Stomach (tissue), 9 donors: ENCODE results near the gene SLC6A3. TPM values are rescaled to one million over a fixed set of nuclear protein-coding genes. Genes with fewer than 3 reads are reported as not detected.
"Not testable (repeated sequence)": the region's sequence is repeated elsewhere in the genome, so short reads cannot be mapped to it uniquely, and the experiment has no call there.

Experiments used
- DNase-seq, 2 donors: peaks; one replicate each; pipeline versions ENCODE4 v3.0.0 to v3.0.0-alpha.2; 2013 to 2019
- H3K27ac ChIP-seq, 5 donors: fragments of 200-600 bp in 4 of 5; sonication (generic) in 4 of 5; one replicate each; pipeline ENCODE4 v1.5.1; 2013 to 2019; ENCODE audit warnings: mild to moderate bottlenecking in 1 of 5, moderate library complexity in 1 of 5
- H3K27me3 ChIP-seq, 3 donors: fragments of 200-600 bp; sonication (generic); one replicate each; pipeline ENCODE4 v1.5.1; 2017 to 2019; ENCODE audit warnings: mixed run types in 1 of 3
- H3K36me3 ChIP-seq, 4 donors: fragments of 200-600 bp; sonication (generic); 1 replicate in 3 of 4; 2 replicates in 1 of 4; pipeline ENCODE4 v1.5.1; 2016 to 2019
- H3K4me1 ChIP-seq, 4 donors: fragments of 200-600 bp; sonication (generic); one replicate each; pipeline ENCODE4 v1.5.1; 2016 to 2019
- H3K4me3 ChIP-seq, 4 donors: fragments of 200-600 bp; sonication (generic) in 3 of 4; one replicate each; pipeline ENCODE4 v1.5.1; 2016 to 2019; ENCODE audit warnings: mild to moderate bottlenecking in 1 of 4
- H3K9me3 ChIP-seq, 4 donors: fragments of 200-600 bp; sonication (generic); one replicate each; pipeline ENCODE4 v1.5.1; 2016 to 2019
- EP300 ChIP-seq: sonication (generic); formaldehyde crosslinking; IDR thresholded peaks from one replicate; pipeline ENCODE4 v1.6.1; 2017; ENCODE audit warnings: antibody characterized with exemption
- POLR2A ChIP-seq, 4 donors: fragments of 450-650 bp; IDR thresholded peaks; one replicate each; pipeline ENCODE4 v1.6.1; 2016; ENCODE audit warnings: antibody characterized with exemption in 4 of 4, control low read depth in 2 of 4, mild to moderate bottlenecking in 1 of 4, moderate library complexity in 1 of 4
- POLR2AphosphoS5 ChIP-seq, 3 donors: sonication (generic); formaldehyde crosslinking; IDR thresholded peaks; one replicate each; pipeline ENCODE4 v1.6.1; 2016; ENCODE audit warnings: antibody characterized with exemption in 3 of 3
- WGBS, 5 donors: extraction: QIAGEN DNeasy Blood & Tissue Kit in 3 of 5; methylation state at CpG; one replicate each; pipeline versions ENCODE4 v1.1.5 to v1.1.7; 2013 to 2018; 5-methylcytosine and 5-hydroxymethylcytosine counted together
- intact Hi-C: fragments of 100-400 bp; cut with DNase I; formaldehyde crosslinking; loops from one replicate; pipeline ENCODE4 v1.15.1; 2023; ENCODE audit warnings: low total_unique reads
- polyA plus RNA-seq, 3 donors: library from polyadenylated mRNA; stranded (reverse); fragments of 200-250 nt; gene quantifications; one replicate each; pipeline ENCODE4 v1.2.3, GENCODE V29; 2013
- total RNA-seq, 5 donors: library from RNA; depleted of rRNA; stranded (reverse); fragments of >200 nt; gene quantifications; one replicate each; pipeline versions ENCODE4 v1.1.0 to v1.2.3, GENCODE V29; 2014 to 2016
- TF ChIP-seq, protein P1 (sequence below), 7 experiments: fragments of 450-650 bp in 4 of 7; fragments of 200-600 bp in 3 of 7; sonication (generic) in 3 of 7; IDR thresholded peaks; one replicate each; pipeline ENCODE4 v1.5.1; 2016 to 2019; ENCODE audit warnings: antibody characterized with exemption in 7 of 7, control low read depth in 2 of 7, mild to moderate bottlenecking in 1 of 7
- donor health status: healthy with polysubstance abuse.
- donor health status: Bipolar disorder and iron deficiency.
- donor health status: healthy.

Gene SLC6A3
- total and polyA plus RNA-seq, 8 donors, result 0.05 TPM; not detected in 7

DNA sequence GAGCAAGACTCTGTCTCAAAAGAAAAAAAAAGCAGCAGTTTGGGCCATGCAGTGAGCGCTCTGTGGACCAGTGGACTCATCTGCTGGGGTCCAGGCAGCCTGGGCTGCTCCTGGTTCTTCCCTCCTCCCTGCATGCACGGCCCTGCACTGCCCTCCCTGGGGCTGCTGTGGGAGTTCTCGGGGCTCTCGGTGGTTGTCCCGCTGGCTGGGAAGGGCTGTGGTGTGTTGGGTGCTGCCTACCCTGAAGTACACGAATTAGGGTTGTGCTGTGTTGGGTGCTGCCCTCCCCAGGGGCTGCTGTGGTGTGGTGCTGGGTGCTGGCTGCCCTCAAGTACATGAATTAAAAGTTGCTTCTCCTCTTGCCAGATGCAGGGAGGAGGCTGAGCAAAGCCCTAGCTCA lies 82.1 kb downstream of the SLC6A3 start:
- intact Hi-C loops, result no loop called here
- H3K9me3 ChIP-seq, result no peaks in the 10 kb centered on the region
- H3K36me3 ChIP-seq, result no peaks in the 10 kb centered on the region
- TF ChIP-seq, protein P1, sequence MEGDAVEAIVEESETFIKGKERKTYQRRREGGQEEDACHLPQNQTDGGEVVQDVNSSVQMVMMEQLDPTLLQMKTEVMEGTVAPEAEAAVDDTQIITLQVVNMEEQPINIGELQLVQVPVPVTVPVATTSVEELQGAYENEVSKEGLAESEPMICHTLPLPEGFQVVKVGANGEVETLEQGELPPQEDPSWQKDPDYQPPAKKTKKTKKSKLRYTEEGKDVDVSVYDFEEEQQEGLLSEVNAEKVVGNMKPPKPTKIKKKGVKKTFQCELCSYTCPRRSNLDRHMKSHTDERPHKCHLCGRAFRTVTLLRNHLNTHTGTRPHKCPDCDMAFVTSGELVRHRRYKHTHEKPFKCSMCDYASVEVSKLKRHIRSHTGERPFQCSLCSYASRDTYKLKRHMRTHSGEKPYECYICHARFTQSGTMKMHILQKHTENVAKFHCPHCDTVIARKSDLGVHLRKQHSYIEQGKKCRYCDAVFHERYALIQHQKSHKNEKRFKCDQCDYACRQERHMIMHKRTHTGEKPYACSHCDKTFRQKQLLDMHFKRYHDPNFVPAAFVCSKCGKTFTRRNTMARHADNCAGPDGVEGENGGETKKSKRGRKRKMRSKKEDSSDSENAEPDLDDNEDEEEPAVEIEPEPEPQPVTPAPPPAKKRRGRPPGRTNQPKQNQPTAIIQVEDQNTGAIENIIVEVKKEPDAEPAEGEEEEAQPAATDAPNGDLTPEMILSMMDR (IDR thresholded peaks at IDR 0.05), result no peak
- TF ChIP-seq POLR2A (IDR thresholded peaks at IDR 0.05) (no peak), POLR2AphosphoS5 (IDR thresholded peaks at IDR 0.05) (no peak), EP300 (no peak)
- WGBS, 5 donors, result 32 to 41% (median 33%) methylated on average over 6 of the region's 6 CpGs
- H3K4me3 ChIP-seq, result no peak overlapping the region
- H3K27ac ChIP-seq, result no peak overlapping the region
- no peak for DNase-seq
- no peaks in the 10 kb centered on the region for H3K4me1 ChIP-seq
- H3K27me3 ChIP-seq, result peaks cover 6 to 85% (median 30%) of the 10 kb centered on the region in 3 donors

DNA sequence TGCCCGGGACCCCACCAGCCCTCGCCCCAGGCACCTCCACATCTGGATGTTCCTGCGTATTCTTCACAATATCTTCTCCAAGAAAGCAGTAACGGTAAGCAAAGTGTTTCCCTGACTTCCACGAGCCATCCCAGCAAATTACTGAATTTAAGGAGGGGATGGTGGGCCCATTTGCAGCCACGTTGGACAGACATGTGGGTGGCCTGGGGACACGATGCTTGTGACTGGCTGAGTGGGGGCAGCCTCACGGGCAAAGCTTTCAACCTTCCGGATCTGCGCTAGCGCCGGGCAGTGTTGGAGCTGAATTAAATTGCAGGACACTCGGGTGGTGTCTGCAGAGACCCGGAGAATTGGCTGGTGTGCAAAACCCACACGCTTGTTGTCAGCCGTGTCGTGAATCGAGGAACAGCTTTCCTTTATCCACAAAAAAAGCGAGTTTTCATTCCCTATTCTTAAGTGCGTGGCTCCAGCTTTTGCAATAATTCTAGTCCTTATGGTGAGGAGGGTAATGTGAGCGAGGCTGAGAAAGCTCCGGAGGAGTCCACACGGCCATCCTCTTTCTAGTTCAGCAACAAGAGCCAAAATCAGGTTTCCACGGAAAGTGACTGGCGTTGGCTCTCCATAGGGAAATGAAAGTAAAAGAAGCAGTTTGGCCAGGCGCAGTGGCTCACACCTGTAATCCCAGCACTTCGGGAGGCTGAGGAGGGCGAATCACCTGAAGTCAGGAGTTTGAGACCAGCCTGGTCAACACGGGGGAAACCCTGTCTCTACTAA lies 82.8 kb downstream of the SLC6A3 start:
- TF ChIP-seq EP300 (no peak), POLR2AphosphoS5 (IDR thresholded peaks at IDR 0.05) (no peak), POLR2A (IDR thresholded peaks at IDR 0.05) (no peak)
- TF ChIP-seq, protein P1 (IDR thresholded peaks at IDR 0.05), result no peak
- H3K27me3 ChIP-seq, result peaks cover 6 to 89% (median 37%) of the 10 kb centered on the region in 3 donors
- no peaks in the 10 kb centered on the region for H3K4me1 ChIP-seq
- H3K36me3 ChIP-seq, result no peaks in the 10 kb centered on the region
- no peaks in the 10 kb centered on the region for H3K9me3 ChIP-seq
- no peak overlapping the region for H3K4me3 ChIP-seq
- WGBS, 5 donors, result 80 to 86% (median 83%) methylated on average over 29 of the region's 29 CpGs
- DNase-seq, result no peak
- intact Hi-C loops, result no loop called here
- H3K27ac ChIP-seq, result no peak overlapping the region

DNA sequence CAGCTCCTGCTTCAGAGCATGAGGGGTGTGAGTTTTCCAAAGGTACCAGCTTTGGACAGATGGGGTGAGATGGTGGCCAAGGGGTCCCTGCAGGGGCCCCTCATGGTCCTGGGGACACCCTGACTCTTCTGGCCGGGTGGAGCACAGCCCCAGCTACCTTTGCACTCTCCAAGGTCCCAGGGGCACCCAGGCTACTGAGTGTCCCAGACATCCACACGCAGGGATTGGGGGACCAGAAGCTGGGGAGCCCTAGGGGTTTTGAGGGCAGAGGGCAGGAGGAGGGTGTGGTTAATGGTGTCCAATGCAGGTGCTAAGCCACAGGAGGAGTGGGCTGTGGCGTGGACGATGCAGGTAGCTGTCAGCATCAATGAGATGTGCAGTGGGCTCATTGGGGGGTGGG lies 84.4 kb downstream of the SLC6A3 start:
- Histone ChIP-seq H3K27ac (no peak overlapping the region), H3K36me3 (no peaks in the 10 kb centered on the region), H3K4me3 (no peak overlapping the region), H3K27me3 (peaks cover 6 to 97% (median 45%) of the 10 kb centered on the region in 3 donors), H3K4me1 (no peaks in the 10 kb centered on the region), H3K9me3 (no peaks in the 10 kb centered on the region)
- TF ChIP-seq EP300 (no peak), POLR2A (IDR thresholded peaks at IDR 0.05) (no peak)
- WGBS, 5 donors, result 63 to 77% (median 67%) methylated on average over 4 of the region's 4 CpGs
- DNase-seq, result no peak
- intact Hi-C loops, result no loop called here

DNA sequence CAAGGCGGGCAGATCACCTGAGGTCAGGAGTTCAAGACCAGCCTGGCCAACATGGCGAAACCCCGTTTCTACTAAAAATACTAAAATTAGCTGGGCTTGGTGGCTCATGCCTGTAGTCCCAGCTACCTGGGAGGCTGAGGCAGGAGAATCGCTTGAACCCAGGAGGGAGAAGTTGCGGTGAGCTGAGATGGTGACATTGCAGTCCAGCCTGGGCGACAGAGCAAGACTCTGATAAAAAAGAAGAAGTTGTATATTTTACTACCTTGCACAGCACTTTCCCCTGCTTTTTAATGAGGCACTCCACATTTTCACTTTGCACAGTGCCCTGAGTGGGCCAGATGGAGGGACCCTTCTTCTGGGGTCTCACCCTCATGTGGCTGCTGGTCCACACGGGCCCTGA lies 84.9 kb downstream of the SLC6A3 start:
- H3K36me3 ChIP-seq, H3K27ac ChIP-seq, DNase-seq, H3K9me3 ChIP-seq, H3K4me1 ChIP-seq, H3K4me3 ChIP-seq, intact Hi-C loops: not testable (repeated sequence)
- peaks cover 6 to 95% (median 43%) of the 10 kb centered on the region in 3 donors for H3K27me3 ChIP-seq
- 75 to 84% (median 81%) methylated on average over 6 to 7 of the region's 7 CpGs for WGBS, 5 donors

DNA sequence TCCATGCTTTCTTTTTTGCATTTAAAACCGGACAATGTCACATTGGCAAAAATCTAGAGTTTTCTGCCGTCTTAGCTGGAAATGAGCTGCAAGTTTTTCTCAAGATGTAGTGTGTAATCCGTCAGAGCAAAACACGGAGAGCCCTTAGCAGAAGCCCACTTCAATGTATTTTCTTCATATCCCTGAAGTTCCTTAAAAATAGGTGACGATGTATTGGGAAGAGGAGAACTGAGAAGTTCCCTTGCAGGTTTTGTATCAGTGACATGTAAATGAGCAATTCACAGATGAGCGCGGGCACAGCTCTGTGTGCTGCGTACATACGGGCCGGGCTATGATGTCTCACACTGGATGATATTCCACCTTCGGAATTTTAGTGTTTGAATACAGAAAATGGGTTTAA lies 85.5 kb downstream of the SLC6A3 start:
- Histone ChIP-seq H3K4me1 (no peaks in the 10 kb centered on the region), H3K9me3 (no peaks in the 10 kb centered on the region), H3K36me3 (no peaks in the 10 kb centered on the region), H3K27me3 (peaks cover 6 to 89% (median 37%) of the 10 kb centered on the region in 3 donors), H3K27ac (no peak overlapping the region), H3K4me3 (no peak overlapping the region)
- intact Hi-C loops, result no loop called here
- TF ChIP-seq, protein P1 (IDR thresholded peaks at IDR 0.05), result no peak
- TF ChIP-seq EP300, result no peak
- TF ChIP-seq POLR2AphosphoS5 (IDR thresholded peaks at IDR 0.05), result no peak
- DNase-seq, result no peak
- 83 to 91% (median 88%) methylated on average over 11 of the region's 11 CpGs for WGBS, 5 donors
